Pancreas (tissue), 10 donors: ENCODE data around the gene ZFP64. TPM values are rescaled to one million over a fixed set of nuclear protein-coding genes. Genes with fewer than 3 reads are reported as not detected.

Experiments
- ATAC-seq, 4 donors: fragments of 200-7000 bp; cut with Tn5 transposase; one replicate each; pipeline versions ENCODE4 v1.8.0 to v1.9.1; 2020; ENCODE audit warnings: mild to moderate bottlenecking in 4 of 4, moderate library complexity in 4 of 4
- DNase-seq, 6 donors: peaks; one replicate each; pipeline ENCODE4 v3.0.0-alpha.2; 2020
- FAIRE-seq: peaks from 2 replicates; lab custom pipeline; 2012; peaks lifted over from hg19 to GRCh38; lab: Jason Lieb, UNC
- H3K27ac ChIP-seq, 4 donors: fragments of 200-600 bp; sonication (generic); 1 replicate in 3 of 4; 2 replicates in 1 of 4; pipeline versions ENCODE4 v1.5.0 to v1.8.0; 2020
- H3K27me3 ChIP-seq, 4 donors: fragments of 200-600 bp; one replicate each; pipeline ENCODE4 v1.8.0; 2021
- H3K36me3 ChIP-seq, 3 donors: fragments of 200-600 bp; sonication (generic) in 1 of 3; one replicate each; pipeline versions ENCODE4 v1.5.0 to v1.8.0; 2020 to 2021
- H3K4me1 ChIP-seq, 3 donors: fragments of 200-600 bp; one replicate each; pipeline ENCODE4 v1.8.0; 2021
- H3K4me3 ChIP-seq, 4 donors: fragments of 200-600 bp; sonication (generic) in 2 of 4; one replicate each; pipeline versions ENCODE4 v1.5.0 to v1.8.0; 2020 to 2021
- H3K9me3 ChIP-seq, 4 donors: fragments of 200-600 bp; one replicate each; pipeline ENCODE4 v1.8.0; 2021
- CTCF ChIP-seq, 4 donors: fragments of 200-600 bp; sonication (generic) in 3 of 4; IDR thresholded peaks; one replicate each; pipeline versions ENCODE4 v1.5.0 to v1.8.0; 2021; ENCODE audit warnings: antibody characterized with exemption in 4 of 4
- WGBS, 2 donors: extraction: QIAGEN DNeasy Blood & Tissue Kit; methylation state at CpG; one replicate each; pipeline ENCODE4 v1.1.7; 2013; 5-methylcytosine and 5-hydroxymethylcytosine counted together
- intact Hi-C, 3 donors: fragments of 100-400 bp; cut with DNase I; formaldehyde crosslinking; loops; one replicate each; pipeline versions ENCODE4 v1.11.1 to v1.14.2; 2022
- polyA plus RNA-seq, 2 donors: library from polyadenylated mRNA; stranded (reverse); fragments of 200-250 nt; gene quantifications; one replicate each; pipeline ENCODE4 v1.2.3, GENCODE V29; 2013
- total RNA-seq, 6 donors: library from RNA; stranded (reverse); fragmentation: NEBNext Ultra II Directional in 4 of 6; extraction: Animal tissue kit (Norgen Biotek cat#: 25700) in 4 of 6; gene quantifications; one replicate each; pipeline versions ENCODE4 v1.2.1 to v1.2.4, GENCODE V29; 2021 to 2023
- donor health status: healthy with polysubstance abuse.
- donor health status: DM: no; HTN: no; CAD: no; lungs with moderate emphysema.
- donor health status: DM: no; HTN: no; CAD: no.
- donor health status: control.
- donor health status: control.
- donor health status: Bipolar disorder and iron deficiency.
- donor health status: DM: yes; HTN: yes; CAD: no.
- donor health status: DM: no; HTN: no; CAD: no.
- donor health status: DM: no; HTN: no; CAD: no.
- donor health status: DM: yes; HTN: yes; CAD: no.

Gene ZFP64
- total and polyA plus RNA-seq, 8 donors, result 3.2 to 9.6 (median 4.9) TPM

GRCh38 chr20:52118016-52118623 lies 73.5 kb downstream of the ZFP64 start:
- no peak for FAIRE-seq
- no peaks in the 10 kb centered on the region for H3K36me3 ChIP-seq
- H3K4me3 ChIP-seq, result no peak overlapping the region
- H3K27ac ChIP-seq, result no peak overlapping the region
- DNase-seq, result no peak
- intact Hi-C loops, result no loop called here
- H3K27me3 ChIP-seq, result no peaks in the 10 kb centered on the region
- H3K4me1 ChIP-seq, result no peaks in the 10 kb centered on the region
- no peaks in the 10 kb centered on the region for H3K9me3 ChIP-seq
- WGBS, 2 donors, result 82 to 89% methylated on average over 2 of the region's 2 CpGs
- no peak for ATAC-seq
- TF ChIP-seq CTCF (IDR thresholded peaks at IDR 0.05), result no peak

- no peak overlapping the region for H3K4me3 ChIP-seq
- peaks cover 0 to 10% (median 3%) of the 10 kb centered on the region in 4 donors for H3K27me3 ChIP-seq
- no peaks in the 10 kb centered on the region for H3K36me3 ChIP-seq
- no peak for TF ChIP-seq CTCF (IDR thresholded peaks at IDR 0.05)
- no peaks in the 10 kb centered on the region for H3K9me3 ChIP-seq
- FAIRE-seq (no peak), DNase-seq (no peak), ATAC-seq (no peak)
- 91 to 95% methylated on average over 6 of the region's 6 CpGs for WGBS, 2 donors
- intact Hi-C loops, result no loop called here
- H3K4me1 ChIP-seq, result no peaks in the 10 kb centered on the region
- H3K27ac ChIP-seq, result no peak overlapping the region
Observed at GRCh38 chr20:52110456-52110855, 81.1 kb downstream of the ZFP64 start.

GRCh38 chr20:52105442-52106422 lies 85.8 kb downstream of the ZFP64 start:
- no peak for FAIRE-seq
- H3K4me3 ChIP-seq, result peak overlapping the region in 3 of 4 donors; percentile 18 to 49 (median 26)
- no peak for TF ChIP-seq CTCF (IDR thresholded peaks at IDR 0.05)

GRCh38 chr20:52104546-52105441 lies 86.8 kb downstream of the ZFP64 start:
- no peak for TF ChIP-seq CTCF (IDR thresholded peaks at IDR 0.05)
- H3K36me3 ChIP-seq, result no peaks in the 10 kb centered on the region
- ATAC-seq (peak in 3 of 4 donors; percentile 45 to 61 (median 48)), FAIRE-seq (no peak), DNase-seq (peak in 4 of 6 donors; percentile 23 to 69 (median 46))
- H3K27ac ChIP-seq, result no peak overlapping the region
- H3K27me3 ChIP-seq, result peaks cover 0 to 18% (median 3%) of the 10 kb centered on the region in 4 donors
- H3K4me1 ChIP-seq, result peaks cover 0 to 4% (median 0%) of the 10 kb centered on the region in 3 donors
- intact Hi-C loops, result no loop called here
- H3K4me3 ChIP-seq, result peak overlapping the region; percentile 5 to 49 (median 22)
- H3K9me3 ChIP-seq, result no peaks in the 10 kb centered on the region
- WGBS, 2 donors, result 4 to 5% methylated on average over 54 to 82 of the region's 82 CpGs

More at GRCh38 chr20:52105442-52106422, 85.8 kb downstream of the ZFP64 start:
- DNase-seq (no peak), ATAC-seq (peak in 2 of 4 donors; percentile 36 to 69)
- H3K4me1 ChIP-seq, result peaks cover 0 to 4% (median 0%) of the 10 kb centered on the region in 3 donors
- no peaks in the 10 kb centered on the region for H3K9me3 ChIP-seq
- intact Hi-C loops, result no loop called here
- no peaks in the 10 kb centered on the region for H3K36me3 ChIP-seq
- H3K27ac ChIP-seq, result no peak overlapping the region
- 7 to 8% methylated on average over 47 of the region's 47 CpGs for WGBS, 2 donors
- peaks cover 0 to 18% (median 3%) of the 10 kb centered on the region in 4 donors for H3K27me3 ChIP-seq
